Measurements from ENCODE around the gene UAP1L1.

UAP1L1 gene

DNA sequence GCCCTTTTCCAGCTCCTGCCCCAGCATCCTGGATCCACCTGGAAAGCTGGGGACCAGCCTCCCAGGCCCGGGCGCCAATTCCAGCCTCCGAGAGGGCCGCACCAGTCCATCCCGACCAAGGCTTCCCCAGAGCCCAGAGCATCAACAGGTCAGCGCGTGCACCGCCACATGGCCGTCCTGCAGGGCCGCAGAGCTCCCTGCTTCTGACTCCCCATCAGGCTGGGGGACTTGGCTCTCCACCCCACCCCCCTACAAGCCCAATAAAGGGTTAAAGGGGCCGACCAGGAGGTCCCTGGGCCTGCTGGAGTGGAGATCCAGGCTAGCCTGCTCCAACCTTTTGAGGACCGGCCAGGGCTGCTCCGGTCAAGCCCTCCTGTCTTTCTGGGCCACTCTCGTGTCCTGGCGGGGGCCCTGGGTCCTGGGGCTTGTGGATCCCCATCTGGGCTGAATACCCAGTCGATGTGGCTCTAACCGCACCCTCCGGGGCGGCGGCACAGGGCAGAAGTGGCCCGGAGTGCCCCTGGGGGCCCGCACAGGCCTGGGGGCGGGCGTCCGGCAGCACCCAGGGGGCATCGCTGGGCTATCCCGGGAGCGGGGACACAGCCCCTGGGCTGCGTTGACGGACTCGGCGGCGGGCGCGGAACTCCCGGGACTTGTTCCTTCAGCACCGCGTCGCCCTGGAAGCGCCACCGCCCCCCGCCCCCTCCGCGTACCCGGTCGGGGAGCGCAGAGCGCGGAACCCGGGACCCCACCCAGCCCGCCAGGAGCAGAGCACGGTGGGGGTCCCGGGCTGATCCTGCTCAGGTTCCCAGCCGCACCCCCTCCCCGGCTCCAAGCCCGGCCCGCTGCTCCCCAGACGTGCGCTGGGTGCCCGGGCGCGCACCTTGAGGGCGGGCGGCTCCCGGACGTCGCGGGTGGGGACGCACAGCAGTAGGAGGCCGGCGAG lies 24.0 kb upstream of the UAP1L1 start:
- Histone ChIP-seq H3K23ac (ENCODE audit: low read depth, low read length, poor library complexity) (peak overlapping the region; percentile 89), H3K9ac (ENCODE audit: low read depth, low read length, poor library complexity) (no peak overlapping the region), H3K27ac (replicated peaks; ENCODE audit: low read length) (no peak overlapping the region), H3K4me3 (ENCODE audit: low read length in 2 of 2) (peak overlapping the region in 1 of 2 donors; percentile 67), H3K4me2 (ENCODE audit: insufficient read depth, low read length, poor library complexity, severe bottlenecking) (peak overlapping the region; percentile 57), H2AK5ac (ENCODE audit: low read depth, low read length) (peak overlapping the region; percentile 56), H4K91ac (ENCODE audit: low read depth, low read length, poor library complexity) (no peak overlapping the region), H3K9me3 (replicated peaks in 1 of 2; ENCODE audit: control insufficient read depth in 2 of 2, insufficient read depth in 1 of 2, low read depth in 1 of 2, low read length in 2 of 2) (peaks cover 0 to 1% of the 10 kb centered on the region in 2 donors), H4K8ac (ENCODE audit: low read depth, low read length) (peak overlapping the region; percentile 9), H3K36me3 (replicated peaks in 1 of 2; ENCODE audit: control insufficient read depth in 2 of 2, insufficient read depth in 2 of 2, low read length in 2 of 2) (no peaks in the 10 kb centered on the region), H2BK12ac (ENCODE audit: low read length) (no peak overlapping the region), H2AFZ (ENCODE audit: low read length) (peak overlapping the region; percentile 17), H2BK5ac (ENCODE audit: low read length) (peak overlapping the region; percentile 53), H3K18ac (ENCODE audit: low read length) (peak overlapping the region; percentile 80), H3K79me1 (ENCODE audit: low read depth, low read length) (no peaks in the 10 kb centered on the region), H3K27me3 (ENCODE audit: control insufficient read depth in 3 of 3, insufficient read depth in 3 of 3, low read depth in 1 of 3, low read length in 3 of 3) (peaks cover 23 to 90% (median 74%) of the 10 kb centered on the region in 3 experiments), H2BK15ac (ENCODE audit: low read length) (no peak overlapping the region), H2BK120ac (ENCODE audit: low read depth, low read length) (peak overlapping the region; percentile 56), H3K4ac (ENCODE audit: low read length) (no peak overlapping the region), H3K14ac (ENCODE audit: low read length) (peak overlapping the region; percentile 71), H3K4me1 (ENCODE audit: control insufficient read depth in 2 of 2, insufficient read depth in 1 of 2, low read depth in 1 of 2, low read length in 2 of 2) (peaks cover 8 to 13% of the 10 kb centered on the region in 2 donors)
- no CpG with 5 or more reads among the region's 71 CpGs for WGBS, 2 donors (ENCODE audit: extremely low coverage in 2 of 2, insufficient read length in 2 of 2, insufficient replicate concordance in 1 of 2)
- no peak for DNase-seq (ENCODE audit: low spot score)

DNA sequence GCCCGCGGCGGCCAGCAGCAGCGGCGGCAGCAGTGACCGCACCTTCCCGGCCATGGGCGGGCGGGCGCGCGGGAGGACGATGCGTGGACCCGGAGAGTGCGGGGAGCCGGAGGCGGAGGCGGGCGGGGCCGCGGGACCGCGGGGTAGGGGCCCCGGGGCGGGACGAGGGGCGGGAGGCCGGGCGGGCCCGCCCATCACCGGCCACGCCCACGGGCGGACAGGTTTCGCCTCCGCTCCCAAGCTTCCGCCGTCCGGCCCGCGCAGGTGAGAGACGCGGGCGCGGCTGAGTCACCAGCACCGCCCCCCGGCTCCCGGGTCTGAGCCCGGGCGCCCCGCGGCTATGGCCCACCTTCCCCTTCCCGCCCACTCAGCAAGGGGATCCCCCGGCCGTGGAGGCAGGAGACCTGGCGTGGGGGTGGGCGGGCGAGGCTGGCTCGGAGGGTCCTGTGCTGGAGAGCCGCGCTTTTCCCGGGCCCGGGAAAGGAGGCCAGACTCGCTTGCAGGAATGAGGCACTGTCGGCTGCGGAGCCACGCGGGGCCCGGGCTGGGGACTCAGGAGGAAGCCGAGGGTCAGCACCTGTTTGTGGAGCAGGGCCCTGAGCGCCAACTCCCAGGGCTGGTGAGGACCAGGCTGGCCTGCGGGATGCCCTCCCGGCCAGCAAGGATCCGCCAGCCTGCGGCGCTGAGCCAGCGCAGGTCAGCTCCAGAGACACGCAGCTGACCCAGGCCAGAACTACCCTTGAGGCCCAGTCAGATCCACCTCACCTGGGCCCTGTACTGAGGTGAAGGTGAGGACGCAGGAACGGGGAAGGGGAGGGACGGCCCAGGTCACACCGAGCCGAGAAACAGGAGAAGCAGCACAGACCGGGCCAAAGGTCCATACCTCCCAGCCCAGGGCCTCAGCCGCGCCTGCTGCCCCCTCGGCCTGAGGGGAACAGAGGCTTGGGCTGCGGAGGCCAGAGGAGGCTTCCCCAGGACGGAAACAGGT lies 23.1 kb upstream of the UAP1L1 start, which contains the start of gene ENTPD2:
ENTPD2 (minus strand) TSS at position 118 of the 988 bp plus-strand sequence; CDS start at position 54, 64 bp downstream.
- H4K91ac ChIP-seq (ENCODE audit: low read depth, low read length, poor library complexity): no peak within 1 kb of the TSS
- peak within 1 kb of the TSS; percentile 71 for H3K14ac ChIP-seq (ENCODE audit: low read length)
- no peak within 1 kb of the TSS for H3K27ac ChIP-seq (replicated peaks; ENCODE audit: low read length)
- peak within 1 kb of the TSS; percentile 90 for H2AFZ ChIP-seq (ENCODE audit: low read length)
- H3K4me3 ChIP-seq (ENCODE audit: low read length in 2 of 2): peak within 1 kb of the TSS in 1 of 2 donors; percentile 67
- H3K9ac ChIP-seq (ENCODE audit: low read depth, low read length, poor library complexity): peak within 1 kb of the TSS; percentile 70
- H3K36me3 ChIP-seq (replicated peaks in 1 of 2; ENCODE audit: control insufficient read depth in 2 of 2, insufficient read depth in 2 of 2, low read length in 2 of 2): no peaks in the 10 kb centered on the region
- H3K79me1 ChIP-seq (ENCODE audit: low read depth, low read length): no peaks in the 10 kb centered on the region
- peak within 1 kb of the TSS; percentile 94 for H2AK5ac ChIP-seq (ENCODE audit: low read depth, low read length)
- peak within 1 kb of the TSS; percentile 9 for H4K8ac ChIP-seq (ENCODE audit: low read depth, low read length)
- no peak for DNase-seq (ENCODE audit: low spot score)
- peak within 1 kb of the TSS; percentile 80 for H3K18ac ChIP-seq (ENCODE audit: low read length)
- H2BK12ac ChIP-seq (ENCODE audit: low read length): peak within 1 kb of the TSS; percentile 97
- peak within 1 kb of the TSS; percentile 56 for H2BK120ac ChIP-seq (ENCODE audit: low read depth, low read length)
- H3K4me2 ChIP-seq (ENCODE audit: insufficient read depth, low read length, poor library complexity, severe bottlenecking): peak within 1 kb of the TSS; percentile 57
- H3K4me1 ChIP-seq (ENCODE audit: control insufficient read depth in 2 of 2, insufficient read depth in 1 of 2, low read depth in 1 of 2, low read length in 2 of 2): peaks cover 8 to 13% of the 10 kb centered on the region in 2 donors
- peaks cover 0 to 1% of the 10 kb centered on the region in 2 donors for H3K9me3 ChIP-seq (replicated peaks in 1 of 2; ENCODE audit: control insufficient read depth in 2 of 2, insufficient read depth in 1 of 2, low read depth in 1 of 2, low read length in 2 of 2)
- peak within 1 kb of the TSS; percentile 37 for H3K4ac ChIP-seq (ENCODE audit: low read length)
- WGBS, 2 donors (ENCODE audit: extremely low coverage in 2 of 2, insufficient read length in 2 of 2, insufficient replicate concordance in 1 of 2): no CpG with 5 or more reads among the region's 90 CpGs
- peak within 1 kb of the TSS; percentile 53 for H2BK5ac ChIP-seq (ENCODE audit: low read length)
- H3K23ac ChIP-seq (ENCODE audit: low read depth, low read length, poor library complexity): peak within 1 kb of the TSS; percentile 89
- H2BK15ac ChIP-seq (ENCODE audit: low read length): peak within 1 kb of the TSS; percentile 96
- H3K27me3 ChIP-seq (ENCODE audit: control insufficient read depth in 3 of 3, insufficient read depth in 3 of 3, low read depth in 1 of 3, low read length in 3 of 3): peaks cover 22 to 90% (median 67%) of the 10 kb centered on the region in 3 experiments

DNA sequence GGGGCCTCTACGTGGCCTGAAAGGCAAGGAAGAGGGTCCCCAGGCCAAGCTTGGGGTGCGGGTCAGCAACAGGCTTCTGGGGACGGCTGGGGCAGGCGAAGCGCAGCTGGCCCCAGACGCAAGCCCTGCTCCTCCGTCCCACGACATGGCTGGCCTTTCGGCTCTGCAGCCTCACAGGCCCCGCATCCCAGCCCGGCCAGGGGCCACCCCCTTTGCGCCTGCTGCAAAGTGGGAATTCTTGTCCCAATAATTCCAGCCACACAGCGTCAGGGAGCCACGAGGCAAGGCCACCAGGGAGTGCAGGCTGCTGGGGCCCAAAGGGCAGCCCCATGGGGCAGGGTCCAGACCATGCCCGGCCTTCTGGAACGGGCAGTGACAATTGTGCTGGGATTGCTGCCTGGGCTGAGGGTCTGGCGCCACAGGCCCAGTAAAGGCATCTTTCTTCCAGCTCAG lies 22.4 kb upstream of the UAP1L1 start:
- Histone ChIP-seq H3K4me1 (ENCODE audit: control insufficient read depth in 2 of 2, insufficient read depth in 1 of 2, low read depth in 1 of 2, low read length in 2 of 2) (peaks cover 8 to 13% of the 10 kb centered on the region in 2 donors), H2BK5ac (ENCODE audit: low read length) (no peak overlapping the region), H3K4me3 (ENCODE audit: low read length in 2 of 2) (no peak overlapping the region)

More for the DNA sequence above, 22.4 kb upstream of the UAP1L1 start:
- peak overlapping the region; percentile 23 for H3K4ac ChIP-seq (ENCODE audit: low read length)
- no peaks in the 10 kb centered on the region for H3K79me1 ChIP-seq (ENCODE audit: low read depth, low read length)
- peak overlapping the region; percentile 96 for H2BK15ac ChIP-seq (ENCODE audit: low read length)
- no peak overlapping the region for H4K91ac ChIP-seq (ENCODE audit: low read depth, low read length, poor library complexity)
- peak overlapping the region; percentile 81 for H3K9ac ChIP-seq (ENCODE audit: low read depth, low read length, poor library complexity)
- peak overlapping the region; percentile 5 for H3K14ac ChIP-seq (ENCODE audit: low read length)
- H2AFZ ChIP-seq (ENCODE audit: low read length): peak overlapping the region; percentile 90
- H3K27ac ChIP-seq (replicated peaks; ENCODE audit: low read length): no peak overlapping the region
- peak overlapping the region; percentile 76 for H3K18ac ChIP-seq (ENCODE audit: low read length)
- H3K36me3 ChIP-seq (replicated peaks in 1 of 2; ENCODE audit: control insufficient read depth in 2 of 2, insufficient read depth in 2 of 2, low read length in 2 of 2): no peaks in the 10 kb centered on the region
- H2BK120ac ChIP-seq (ENCODE audit: low read depth, low read length): no peak overlapping the region
- H4K8ac ChIP-seq (ENCODE audit: low read depth, low read length): no peak overlapping the region
- H3K9me3 ChIP-seq (replicated peaks in 1 of 2; ENCODE audit: control insufficient read depth in 2 of 2, insufficient read depth in 1 of 2, low read depth in 1 of 2, low read length in 2 of 2): peaks cover 0 to 1% of the 10 kb centered on the region in 2 donors
- WGBS, 2 donors (ENCODE audit: extremely low coverage in 2 of 2, insufficient read length in 2 of 2, insufficient replicate concordance in 1 of 2): no CpG with 5 or more reads among the region's 17 CpGs
- no peak overlapping the region for H3K23ac ChIP-seq (ENCODE audit: low read depth, low read length, poor library complexity)
- no peak for DNase-seq (ENCODE audit: low spot score)
- H3K4me2 ChIP-seq (ENCODE audit: insufficient read depth, low read length, poor library complexity, severe bottlenecking): no peak overlapping the region
- peak overlapping the region; percentile 94 for H2AK5ac ChIP-seq (ENCODE audit: low read depth, low read length)
- peak overlapping the region; percentile 58 for H2BK12ac ChIP-seq (ENCODE audit: low read length)
- H3K27me3 ChIP-seq (ENCODE audit: control insufficient read depth in 3 of 3, insufficient read depth in 3 of 3, low read depth in 1 of 3, low read length in 3 of 3): peaks cover 17 to 82% (median 60%) of the 10 kb centered on the region in 3 experiments

Measured in neuronal stem cell (in vitro differentiated cells).